Activated CD4-positive, alpha-beta T cell treated with anti-CD3 and anti-CD28 coated beads, Interleukin-2, amount 50 U/mL, for 16 hours (primary cell): ENCODE data around the gene STEAP3.

Source experiments
- DNase-seq: peaks from one replicate; pipeline ENCODE4 v3.0.0-alpha.2; 2020

The STEAP3 gene

DNA sequence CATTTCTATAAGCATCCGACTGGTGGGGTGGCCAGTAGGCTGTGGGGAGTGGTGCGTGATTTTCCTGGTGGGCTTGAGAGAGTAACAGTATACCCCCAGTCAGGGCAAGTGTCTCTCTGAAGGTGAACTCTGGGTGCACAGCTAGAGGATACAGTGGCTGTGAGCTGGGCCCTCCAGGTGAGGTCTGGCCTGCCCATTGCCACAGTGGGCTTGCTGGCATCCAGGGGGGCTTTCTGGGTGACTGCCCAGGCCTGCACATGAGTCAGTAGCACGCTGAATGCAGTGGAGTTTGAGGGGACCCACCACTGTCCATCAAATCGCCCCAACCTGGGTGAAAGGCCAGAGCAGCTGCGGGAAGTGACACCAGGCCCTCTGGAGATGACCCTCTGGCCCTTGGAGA lies 4.5 kb downstream of the STEAP3 start:
- DNase-seq = no peak

DNA sequence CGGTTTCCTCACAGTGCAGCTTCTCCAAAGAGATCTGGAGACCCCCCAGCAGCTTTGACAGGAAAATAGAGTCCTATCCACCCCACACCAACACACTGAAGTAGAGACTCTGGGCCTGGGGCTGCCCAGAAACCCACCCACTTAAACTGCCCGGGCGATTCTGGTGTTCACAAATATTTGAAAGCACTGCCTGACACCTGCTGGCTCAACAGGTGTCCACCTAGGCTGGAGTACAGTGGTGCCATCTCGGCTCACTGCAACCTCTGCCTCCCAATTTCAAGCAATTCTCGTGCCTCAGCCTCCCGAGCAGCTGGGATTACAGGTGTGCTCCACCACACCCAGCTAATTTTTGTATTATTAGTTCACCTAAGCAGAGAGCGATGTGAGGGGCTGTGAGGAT lies 5.3 kb downstream of the STEAP3 start:
- DNase-seq = no peak

DNA sequence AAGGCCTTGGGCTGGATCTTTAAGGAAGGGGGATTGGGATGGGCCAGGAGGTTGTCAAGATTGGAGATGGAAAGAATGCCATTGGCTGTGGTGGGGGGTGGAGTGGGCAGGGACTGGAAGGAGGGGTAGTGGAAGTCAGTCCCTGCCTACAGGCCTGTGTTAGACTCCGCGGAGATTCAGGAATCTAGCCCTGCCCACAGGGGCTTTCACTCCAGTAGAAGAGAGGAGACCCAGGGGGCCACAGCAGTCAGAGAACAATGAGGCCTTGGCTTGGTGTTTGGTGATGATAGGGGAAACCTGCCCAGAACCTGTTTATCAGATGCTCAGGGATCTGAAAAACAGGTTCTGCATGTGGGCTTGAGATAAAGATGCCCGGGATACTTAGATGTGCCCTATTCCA lies 6.1 kb downstream of the STEAP3 start:
- DNase-seq = no peak

DNA sequence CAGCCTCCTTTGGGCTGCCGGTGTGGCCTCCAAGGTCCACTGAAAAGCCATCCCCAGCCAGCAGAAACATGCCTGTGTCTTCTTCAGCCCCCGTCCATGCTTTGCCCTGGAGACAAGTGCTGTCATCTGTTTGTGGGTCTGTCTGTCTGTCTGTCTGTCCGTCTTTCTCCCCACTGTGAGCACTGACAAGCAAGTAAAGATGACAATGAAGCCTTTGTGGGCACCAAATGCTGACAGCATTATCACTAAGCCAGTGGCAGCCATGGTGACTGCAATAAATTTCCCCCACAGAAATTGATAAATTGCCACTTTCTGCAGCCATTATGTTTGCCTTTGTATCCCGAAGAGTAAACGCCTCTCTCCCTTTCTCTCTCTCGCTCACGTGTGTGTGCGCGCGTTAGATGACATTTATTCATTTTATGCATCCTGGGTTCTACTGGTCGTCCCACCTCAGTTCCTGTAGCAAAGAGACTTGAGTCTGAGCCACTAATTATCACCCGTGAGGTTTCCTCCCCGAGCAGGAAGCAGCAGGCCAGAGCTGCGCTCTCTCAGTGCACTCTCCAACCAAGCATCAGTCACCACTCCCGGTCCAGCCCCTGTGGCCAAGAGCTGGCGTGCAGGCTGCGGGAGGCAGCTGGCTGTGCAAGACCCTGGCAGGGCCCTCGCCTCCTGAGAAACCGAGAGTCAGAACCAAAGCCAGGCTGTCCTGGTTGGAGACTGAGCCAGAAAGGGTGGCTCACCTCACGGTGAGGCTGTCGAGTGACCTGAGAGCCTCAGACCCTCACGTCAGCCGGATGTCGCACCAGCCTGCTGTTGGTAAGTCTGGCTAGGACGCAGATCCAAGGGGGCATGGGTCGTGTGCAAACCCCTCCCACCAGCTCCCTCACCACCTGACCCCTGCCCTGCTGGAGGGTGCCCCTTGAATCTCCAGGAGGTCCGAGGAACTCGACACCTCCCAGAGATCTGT lies 6.9 kb downstream of the STEAP3 start:
- DNase-seq = no peak

DNA sequence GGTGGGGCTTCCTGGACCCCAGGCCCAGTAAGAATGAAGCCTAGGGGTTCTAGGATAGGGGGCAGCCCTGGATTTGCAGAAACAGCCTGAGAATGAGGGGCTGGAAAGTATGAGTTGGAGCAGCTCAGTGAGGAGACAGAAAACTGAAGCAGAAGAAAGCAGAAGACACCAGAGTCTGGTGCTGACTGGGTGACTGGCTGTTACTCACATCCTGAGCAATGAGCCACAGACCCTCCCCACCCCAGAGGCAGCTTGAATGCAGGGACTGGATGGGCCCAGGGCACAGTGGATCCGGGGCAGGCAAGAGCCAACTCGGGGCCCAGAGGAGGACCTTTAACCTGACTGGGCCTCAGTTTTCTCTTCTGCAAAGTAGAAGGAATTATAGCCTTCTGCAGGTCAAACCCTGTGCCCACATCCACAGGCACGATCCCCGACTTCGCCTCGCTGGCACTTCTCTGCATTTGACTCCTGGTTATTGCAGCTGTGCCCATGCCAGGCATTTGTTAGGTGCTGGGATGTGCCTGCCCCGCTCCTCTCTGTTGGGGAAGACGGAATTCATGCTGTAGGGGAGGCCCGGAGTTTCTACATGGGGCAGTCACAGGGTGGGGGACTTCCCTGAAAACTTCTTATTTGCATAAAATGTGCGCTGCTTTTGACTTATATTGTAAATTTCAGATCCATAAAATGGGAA lies 8.5 kb downstream of the STEAP3 start:
- DNase-seq = no peak

DNA sequence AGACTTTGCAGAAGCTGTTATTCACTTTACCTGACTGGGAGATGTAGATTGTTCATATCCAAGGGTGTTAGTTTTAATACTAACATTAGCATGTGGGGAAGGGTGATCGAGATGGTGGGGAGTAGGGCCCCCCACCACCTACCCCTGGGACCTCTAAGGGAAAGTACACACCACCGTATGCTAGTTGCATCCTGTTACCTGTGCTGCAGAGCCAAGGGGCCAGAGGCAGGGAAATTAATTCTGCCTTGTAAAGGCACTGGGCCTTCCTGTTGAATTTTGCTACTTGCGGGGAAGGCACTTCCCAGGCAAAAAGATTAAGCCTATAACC lies 9.0 kb downstream of the STEAP3 start:
- DNase-seq = no peak

DNA sequence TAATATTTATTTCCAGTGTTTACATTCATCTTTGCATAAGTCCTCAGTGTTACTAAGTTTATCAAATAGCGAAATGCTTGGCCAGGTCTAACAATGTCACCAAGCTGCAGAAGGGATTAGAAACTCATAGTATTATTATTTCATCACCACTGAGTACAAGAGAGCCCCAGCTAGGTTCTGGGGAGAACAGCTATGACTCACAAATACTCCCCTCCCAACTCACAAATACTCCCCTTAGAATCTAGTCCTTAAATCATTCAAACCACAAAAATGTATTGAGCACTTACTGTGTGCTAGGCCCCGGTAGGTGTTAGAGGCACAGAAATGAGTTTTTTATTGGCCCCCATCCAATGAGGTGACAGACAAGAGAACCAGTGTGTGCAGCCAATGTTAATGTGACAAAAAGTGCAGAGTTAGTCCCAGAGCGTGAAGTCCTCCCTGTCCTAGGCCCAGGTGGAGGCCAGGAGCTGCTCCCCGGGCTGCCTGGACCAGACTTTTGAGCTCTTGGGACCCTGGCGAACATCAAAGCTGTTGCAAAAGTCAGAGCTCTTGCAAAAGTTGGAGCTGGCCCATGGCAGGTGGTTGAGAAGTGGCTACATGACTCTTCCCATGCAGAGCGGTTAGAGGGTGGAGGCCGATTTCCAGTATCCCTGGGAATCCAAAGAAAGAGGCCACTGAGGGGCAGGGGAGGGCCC lies 9.8 kb downstream of the STEAP3 start:
- DNase-seq = no peak

DNA sequence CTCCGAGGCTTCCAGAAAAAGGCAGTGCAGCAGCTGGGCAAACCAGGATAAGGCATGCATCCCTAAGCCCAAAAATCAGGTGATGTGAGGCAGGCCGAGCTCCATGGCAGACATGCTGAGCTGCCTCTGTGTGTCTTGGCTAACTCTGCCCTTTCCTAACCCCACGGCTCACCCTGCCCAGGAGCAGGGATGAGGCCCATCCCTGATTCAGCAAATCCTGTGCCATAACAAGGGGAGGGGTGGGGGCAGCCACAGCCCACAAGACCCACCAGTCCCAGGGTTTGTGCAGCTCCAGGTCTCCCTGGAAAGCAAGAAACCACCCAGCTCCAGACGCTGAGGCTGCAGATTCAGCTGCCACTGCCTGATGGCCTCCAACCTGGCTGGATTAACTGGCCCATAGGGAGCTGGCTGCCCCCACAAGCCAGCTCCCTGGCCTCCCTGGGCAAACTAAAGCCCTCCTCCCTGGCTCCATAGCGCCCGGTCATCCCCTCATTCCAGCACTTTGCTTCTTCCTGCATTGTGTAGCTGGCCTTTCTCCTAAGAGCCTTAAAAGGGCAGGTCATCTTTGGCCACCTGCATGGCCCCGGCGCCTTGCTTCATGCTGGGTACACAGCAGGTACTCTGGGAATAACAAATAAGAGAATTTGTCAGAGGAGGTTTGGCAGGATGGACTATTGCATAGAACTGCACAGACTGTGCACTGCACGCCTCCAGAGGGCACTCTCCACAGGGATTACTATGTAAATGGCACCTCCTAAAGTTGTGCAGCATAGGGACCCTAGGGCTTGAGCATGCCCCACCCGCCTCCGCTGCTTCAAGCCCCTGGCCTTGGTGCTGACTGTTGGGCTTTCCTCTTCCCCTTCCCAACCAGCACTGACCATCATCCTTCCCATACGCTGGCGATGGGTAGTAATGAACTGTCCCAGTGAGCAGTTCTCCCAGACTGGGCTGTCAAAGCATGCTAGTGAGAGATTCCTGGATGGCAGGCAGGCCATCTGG lies 10.7 kb downstream of the STEAP3 start:
- no peak for DNase-seq

DNA sequence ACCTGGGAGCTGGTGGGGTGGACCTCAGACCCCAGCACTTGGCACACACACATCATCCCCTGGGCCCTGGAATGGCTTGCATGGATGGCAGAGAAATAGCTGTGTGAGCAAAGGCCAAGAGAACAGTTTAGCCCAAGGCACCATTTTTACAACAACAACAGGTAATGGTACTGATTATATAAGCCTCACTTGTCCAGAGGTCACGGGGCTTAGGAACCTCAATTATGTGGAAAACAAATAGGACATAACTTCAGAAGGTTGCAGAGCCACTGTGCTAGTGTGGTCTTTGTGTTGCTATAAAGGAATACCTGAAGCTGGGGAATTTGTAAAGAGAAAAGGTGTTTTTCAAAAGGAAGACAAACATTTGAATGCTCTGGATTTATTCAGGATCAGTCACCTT lies 13.2 kb downstream of the STEAP3 start:
- no peak for DNase-seq

DNA sequence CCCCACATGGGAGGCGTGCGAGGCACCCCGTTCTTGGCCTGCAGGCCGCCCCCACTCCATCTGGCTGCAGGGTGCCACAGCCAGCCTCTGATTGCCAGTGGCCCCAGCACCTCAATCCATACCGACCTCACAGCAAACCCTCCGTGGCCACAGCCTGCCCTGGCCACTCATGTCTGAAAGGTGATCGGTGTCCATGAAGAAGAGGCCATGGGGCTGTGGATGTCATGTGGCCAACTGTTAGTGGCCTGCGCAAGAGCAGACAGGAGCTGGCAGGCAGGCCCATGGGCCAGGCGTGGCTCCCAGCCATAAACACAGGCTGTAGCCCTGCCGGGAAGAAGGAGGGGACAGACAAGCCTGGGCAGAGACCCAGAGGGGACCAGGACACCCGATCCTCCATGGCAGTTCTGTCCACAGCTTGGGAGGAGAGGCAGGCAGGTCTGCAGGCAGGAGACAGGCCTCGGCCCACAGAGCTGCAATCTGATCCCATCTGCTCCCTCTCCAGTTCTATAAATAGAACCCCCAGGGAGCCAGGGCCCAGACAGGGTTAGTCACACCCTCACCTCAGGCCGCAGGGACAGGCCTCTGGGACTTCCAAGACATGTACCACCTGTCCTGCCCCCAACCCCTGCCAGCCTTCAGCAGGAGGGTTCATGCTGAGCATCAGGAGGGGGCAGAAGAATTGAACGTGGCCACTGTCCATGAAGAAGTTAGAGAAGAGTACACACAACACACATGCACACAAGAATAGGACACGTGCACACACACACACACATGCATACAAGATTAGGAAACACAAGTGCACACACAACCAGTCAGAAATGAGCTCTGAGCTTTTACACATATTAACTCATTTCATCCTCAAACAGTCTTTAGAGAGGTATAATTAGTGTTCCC lies 16.9 kb downstream of the STEAP3 start:
- no peak for DNase-seq

DNA sequence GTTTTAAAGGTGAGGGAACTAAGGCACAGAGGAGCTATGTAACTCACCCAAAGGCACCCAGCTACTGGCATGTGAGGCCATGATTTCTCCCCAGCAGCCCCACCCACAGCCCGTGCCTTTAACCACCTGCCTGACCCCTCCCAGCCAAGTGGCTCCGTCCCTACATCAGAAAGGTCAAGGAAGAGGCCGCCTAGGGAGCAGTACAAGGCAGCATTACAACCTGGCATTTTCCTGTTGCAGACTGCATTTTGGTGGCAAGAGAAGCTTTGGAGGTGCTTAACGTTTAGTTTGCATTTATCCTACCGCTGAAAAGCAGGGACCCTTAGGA lies 17.5 kb downstream of the STEAP3 start:
- DNase-seq = no peak

DNA sequence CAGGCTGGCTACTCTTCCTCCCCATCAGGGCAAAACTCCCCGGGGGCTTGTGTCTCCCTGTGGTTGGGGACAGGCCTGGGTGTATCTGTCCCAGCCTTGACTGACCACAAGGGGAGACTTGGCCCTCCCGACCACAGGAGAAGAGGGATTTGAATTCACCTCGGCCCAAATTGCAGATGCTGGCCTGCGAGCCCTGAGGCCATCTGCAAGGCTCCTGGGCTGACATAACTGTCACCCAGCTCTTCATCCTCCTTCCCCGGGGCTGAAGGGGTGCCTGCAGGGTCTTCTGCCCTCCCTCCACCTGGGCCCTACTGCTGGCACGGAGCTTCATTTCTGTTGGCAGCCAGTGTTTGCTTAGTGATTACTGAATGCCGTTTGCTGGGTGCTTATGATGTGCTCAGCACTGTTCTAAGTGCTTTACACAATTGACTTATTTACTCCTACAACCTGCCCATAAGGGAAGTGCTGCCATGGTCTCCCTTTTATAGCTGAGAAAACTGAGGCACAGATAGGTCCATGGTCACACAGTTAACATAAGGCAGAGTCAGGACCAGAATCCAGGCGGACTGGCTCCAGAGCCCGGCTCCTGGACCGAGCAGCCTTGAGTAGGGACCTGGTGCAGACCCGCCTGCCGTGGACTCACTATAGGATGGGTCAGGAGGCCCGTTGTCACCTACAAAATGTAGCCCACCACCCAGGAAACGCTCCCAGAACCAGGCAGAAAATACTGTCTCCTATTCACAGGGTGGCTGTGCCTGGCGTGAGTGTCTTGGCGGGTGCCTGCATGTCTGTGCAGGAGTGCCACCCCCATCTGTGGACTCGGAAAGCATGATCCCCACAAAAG lies 18.9 kb downstream of the STEAP3 start:
- DNase-seq = no peak

DNA sequence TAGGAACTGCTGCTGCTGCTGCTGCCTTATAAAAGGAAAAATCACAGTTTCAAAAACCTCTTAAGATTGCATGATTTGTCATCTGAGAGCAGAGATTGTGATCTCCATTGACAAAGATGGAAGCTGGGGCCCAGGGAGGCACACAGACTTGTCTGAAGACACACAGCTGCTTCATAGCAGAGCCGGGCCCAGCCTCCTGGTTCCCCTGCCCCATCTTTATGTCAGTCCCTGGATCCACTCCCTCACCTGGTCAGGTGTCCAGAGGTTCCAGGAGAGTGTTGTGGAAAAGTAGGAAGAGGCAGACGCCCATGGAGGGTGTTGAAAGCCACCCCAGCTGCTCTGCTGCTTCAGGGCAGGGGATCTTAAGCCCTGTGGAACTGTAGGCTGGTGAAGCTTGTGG lies 20.0 kb downstream of the STEAP3 start:
- no peak for DNase-seq

DNA sequence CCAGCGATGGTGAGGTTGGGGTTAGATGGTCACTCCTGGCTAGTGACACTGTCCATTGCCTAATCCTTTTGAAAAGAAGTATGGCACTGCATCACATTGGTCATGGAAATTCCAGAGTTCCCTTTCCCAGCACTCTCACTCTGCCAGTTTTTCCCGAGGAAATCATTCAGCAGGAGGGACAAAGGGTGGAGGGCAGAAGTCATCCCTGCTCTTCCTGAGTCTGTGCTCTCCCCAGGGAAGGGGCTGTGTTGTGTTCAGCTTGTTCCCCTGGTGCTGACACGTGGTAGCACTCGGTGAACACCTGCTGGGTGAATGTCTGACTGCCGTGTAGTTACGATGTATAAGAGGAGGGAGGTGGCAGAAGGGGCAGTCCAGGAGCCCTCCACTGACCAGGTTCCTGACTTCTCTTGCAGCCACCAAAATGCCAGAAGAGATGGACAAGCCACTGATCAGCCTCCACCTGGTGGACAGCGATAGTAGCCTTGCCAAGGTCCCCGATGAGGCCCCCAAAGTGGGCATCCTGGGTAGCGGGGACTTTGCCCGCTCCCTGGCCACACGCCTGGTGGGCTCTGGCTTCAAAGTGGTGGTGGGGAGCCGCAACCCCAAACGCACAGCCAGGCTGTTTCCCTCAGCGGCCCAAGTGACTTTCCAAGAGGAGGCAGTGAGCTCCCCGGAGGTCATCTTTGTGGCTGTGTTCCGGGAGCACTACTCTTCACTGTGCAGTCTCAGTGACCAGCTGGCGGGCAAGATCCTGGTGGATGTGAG lies 21.6 kb downstream of the STEAP3 start:
- DNase-seq = no peak

DNA sequence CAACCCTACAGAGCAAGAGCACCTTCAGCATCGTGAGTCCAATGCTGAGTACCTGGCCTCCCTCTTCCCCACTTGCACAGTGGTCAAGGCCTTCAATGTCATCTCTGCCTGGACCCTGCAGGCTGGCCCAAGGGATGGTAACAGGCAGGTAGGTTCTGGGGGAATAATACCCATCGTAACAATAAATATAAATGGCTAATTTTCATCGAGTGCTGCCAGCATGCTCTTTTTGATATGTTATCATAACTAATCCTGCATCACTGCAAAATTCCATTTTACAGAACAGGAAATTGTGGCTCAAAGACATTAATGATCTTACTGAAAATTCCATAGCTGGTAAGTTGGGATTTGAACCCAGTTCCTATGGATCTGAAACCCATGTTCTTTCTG lies 22.2 kb downstream of the STEAP3 start:
- DNase-seq = no peak

DNA sequence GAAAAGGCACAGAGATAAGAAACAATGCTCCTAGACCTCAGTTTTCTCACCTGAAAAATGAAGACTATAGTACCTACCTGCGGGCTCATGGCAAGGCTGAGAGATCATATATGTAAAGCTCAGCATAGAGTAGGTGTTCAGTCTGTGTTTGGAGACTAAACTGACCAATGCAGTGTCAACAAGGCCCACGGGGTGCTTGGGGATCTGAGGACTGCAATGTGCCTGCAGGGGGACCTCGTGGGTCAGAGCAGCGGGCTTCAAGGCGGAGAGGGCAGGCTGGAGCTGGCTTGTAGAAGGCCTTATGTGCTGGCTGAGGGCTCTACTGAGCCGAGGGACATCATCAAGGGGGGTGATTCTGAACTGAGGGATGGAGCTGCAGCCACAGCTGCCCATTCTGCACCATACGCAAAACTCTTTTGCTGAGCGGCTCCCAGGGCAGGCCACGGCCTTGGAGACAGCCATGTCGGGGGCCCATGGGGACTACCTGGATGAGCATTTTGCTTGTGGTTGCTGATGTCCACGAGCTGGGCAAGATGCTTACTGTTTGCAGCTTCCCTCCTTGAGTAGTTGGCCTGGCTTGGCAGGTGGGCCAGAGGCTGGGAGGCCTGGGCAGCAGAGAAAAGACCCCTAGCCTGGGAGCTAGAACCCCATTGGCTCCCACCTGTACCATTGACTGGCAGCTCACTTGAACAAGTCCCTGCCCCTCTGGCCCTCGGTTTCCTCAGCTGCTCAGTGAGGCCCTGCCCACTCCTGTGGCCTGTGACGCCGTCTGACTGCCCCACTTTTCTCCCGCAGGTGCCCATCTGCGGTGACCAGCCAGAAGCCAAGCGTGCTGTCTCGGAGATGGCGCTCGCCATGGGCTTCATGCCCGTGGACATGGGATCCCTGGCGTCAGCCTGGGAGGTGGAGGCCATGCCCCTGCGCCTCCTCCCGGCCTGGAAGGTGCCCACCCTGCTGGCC lies 23.5 kb downstream of the STEAP3 start:
- DNase-seq = no peak

DNA sequence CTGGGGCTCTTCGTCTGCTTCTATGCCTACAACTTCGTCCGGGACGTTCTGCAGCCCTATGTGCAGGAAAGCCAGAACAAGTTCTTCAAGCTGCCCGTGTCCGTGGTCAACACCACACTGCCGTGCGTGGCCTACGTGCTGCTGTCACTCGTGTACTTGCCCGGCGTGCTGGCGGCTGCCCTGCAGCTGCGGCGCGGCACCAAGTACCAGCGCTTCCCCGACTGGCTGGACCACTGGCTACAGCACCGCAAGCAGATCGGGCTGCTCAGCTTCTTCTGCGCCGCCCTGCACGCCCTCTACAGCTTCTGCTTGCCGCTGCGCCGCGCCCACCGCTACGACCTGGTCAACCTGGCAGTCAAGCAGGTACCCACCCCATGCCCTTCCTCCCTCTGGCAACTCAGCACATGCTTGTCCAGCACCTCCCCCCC lies 24.2 kb downstream of the STEAP3 start:
- DNase-seq = no peak

DNA sequence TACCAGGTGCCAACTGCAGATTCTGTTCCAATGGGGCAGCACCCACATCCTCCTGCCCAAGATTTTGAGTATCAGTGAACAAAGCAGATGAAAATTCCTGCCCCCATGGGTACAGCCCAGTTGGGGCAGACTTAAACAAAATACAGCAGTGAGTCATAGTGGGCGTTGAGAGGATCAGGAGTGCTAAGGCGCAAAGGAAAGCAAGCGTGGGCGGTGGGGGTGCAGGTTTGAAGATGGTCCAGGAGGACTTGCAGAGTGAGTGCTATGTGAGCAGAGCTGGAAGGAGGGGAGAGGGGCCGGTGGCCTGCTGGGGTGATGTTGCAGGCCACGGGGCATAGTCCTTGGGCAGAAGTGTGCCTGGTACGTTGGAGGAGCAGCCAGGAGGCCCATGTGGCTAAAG lies 24.7 kb downstream of the STEAP3 start:
- DNase-seq = no peak

DNA sequence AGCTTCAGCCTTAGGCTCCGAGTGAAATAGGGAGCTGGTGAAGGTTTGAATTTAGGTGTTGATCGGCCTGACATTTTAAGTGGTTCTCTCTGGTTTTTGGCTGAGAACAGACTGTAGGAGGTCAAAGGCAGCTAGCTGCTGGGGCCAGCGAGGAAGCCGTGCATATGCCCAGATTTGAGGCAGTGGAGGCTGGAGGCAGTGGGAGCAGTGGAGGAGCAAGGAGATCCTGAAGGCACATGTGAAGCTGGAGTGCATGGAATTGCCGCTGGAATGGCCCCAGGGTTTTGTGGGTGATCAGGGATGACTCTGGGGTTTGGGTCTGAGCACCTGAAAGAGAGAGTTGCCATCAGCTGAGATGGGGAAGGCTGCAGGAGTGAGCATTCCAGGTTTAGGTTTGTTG lies 25.1 kb downstream of the STEAP3 start:
- DNase-seq = no peak
